Endothelial cell (in vitro differentiated cells): Measurements from ENCODE around the gene PAX3. TPM values are rescaled to one million over a fixed set of nuclear protein-coding genes. Genes with fewer than 3 reads are reported as not detected.

Experiments
- DNase-seq: peaks from one replicate; pipeline ENCODE4 v3.0.0; 2021; ENCODE audit warnings: low spot score
- H3K27ac Mint-ChIP-seq: one replicate; pipeline ENCODE4 v1.8.0; 2021; ENCODE audit warnings: mixed read lengths, inconsistent platforms; ENCODE audit not compliant: unreplicated experiment
- H3K27me3 Mint-ChIP-seq: one replicate; pipeline ENCODE4 v1.8.0; 2021; ENCODE audit warnings: mild to moderate bottlenecking, moderate library complexity, mixed read lengths, inconsistent platforms; ENCODE audit not compliant: unreplicated experiment
- H3K36me3 Mint-ChIP-seq: one replicate; pipeline ENCODE4 v1.8.0; 2021; ENCODE audit warnings: mild to moderate bottlenecking, low read depth, mixed read lengths, inconsistent platforms; ENCODE audit not compliant: unreplicated experiment
- H3K4me1 Mint-ChIP-seq: one replicate; pipeline ENCODE4 v1.8.0; 2021; ENCODE audit warnings: mild to moderate bottlenecking, mixed read lengths, inconsistent platforms; ENCODE audit not compliant: unreplicated experiment
- H3K4me3 Mint-ChIP-seq: one replicate; pipeline ENCODE4 v1.8.0; 2021; ENCODE audit warnings: mild to moderate bottlenecking, mixed read lengths, inconsistent platforms; ENCODE audit not compliant: unreplicated experiment
- H3K9me3 Mint-ChIP-seq: one replicate; pipeline ENCODE4 v1.8.0; 2021; ENCODE audit warnings: mixed read lengths, inconsistent platforms; ENCODE audit not compliant: unreplicated experiment
- CTCF ChIP-seq: fragments of 200-600 bp; sonication (generic); IDR thresholded peaks from one replicate; pipeline ENCODE4 v1.5.0; 2021; ENCODE audit warnings: antibody characterized with exemption; ENCODE audit not compliant: unreplicated experiment
- total RNA-seq: library from RNA; stranded (reverse); fragmentation: NEBNext Ultra II Directional; extraction: Animal tissue kit (Norgen Biotek cat#: 25700); gene quantifications from one replicate; pipeline ENCODE4 v1.2.1, GENCODE V29; 2021; ENCODE audit not compliant: unreplicated experiment

PAX3 gene
- total RNA-seq, 1 donor from 2014 or later = 16.5 TPM

DNA sequence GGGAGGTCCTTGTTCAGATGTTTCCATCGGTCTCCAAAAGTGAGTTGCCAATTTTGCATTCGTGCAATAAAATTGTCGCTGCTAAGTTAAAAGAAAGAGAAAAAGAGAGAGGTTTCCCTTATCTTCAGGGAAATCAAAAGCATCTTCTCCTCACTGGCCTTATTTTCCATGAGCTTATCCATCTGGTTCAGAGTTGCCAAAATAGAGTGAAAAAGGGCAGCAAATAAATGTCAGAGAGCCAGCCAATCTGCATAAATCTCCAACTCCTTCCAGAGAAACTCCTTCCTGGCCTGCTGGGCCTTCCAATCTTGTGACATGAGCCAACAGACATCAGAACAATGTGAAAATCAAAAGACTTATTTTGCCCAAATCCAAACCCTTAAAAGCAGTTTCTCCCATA is 28.4 kb downstream of the PAX3 start:
- no peak for DNase-seq
- no peak overlapping the region for H3K4me3 Mint-ChIP-seq
- H3K4me1 Mint-ChIP-seq = peaks cover 15% of the 10 kb centered on the region
- H3K9me3 Mint-ChIP-seq = no peaks in the 10 kb centered on the region
- no peak for TF ChIP-seq CTCF
- H3K36me3 Mint-ChIP-seq = peaks cover 4% of the 10 kb centered on the region
- peaks cover 1% of the 10 kb centered on the region for H3K27me3 Mint-ChIP-seq
- H3K27ac Mint-ChIP-seq = no peak overlapping the region

DNA sequence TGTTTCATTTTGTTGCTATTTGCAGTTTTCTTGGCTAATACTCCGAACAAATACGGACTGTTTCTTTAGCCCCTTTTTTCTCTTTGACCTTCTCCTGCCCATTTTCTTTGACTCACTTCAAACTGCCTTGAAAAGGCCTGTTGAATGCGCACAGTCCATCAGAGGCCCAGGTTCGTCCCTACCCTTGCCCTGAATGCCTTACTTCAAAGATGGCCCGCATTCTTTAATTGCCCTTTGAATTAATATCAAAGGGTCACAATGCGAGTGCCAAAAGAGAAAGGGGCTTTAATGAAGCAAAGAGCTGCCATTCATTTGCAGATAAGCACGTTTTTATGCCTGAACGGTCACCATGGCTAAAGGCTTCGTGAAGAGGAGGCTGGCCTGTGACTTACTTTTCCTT is 29.7 kb downstream of the PAX3 start:
- H3K27ac Mint-ChIP-seq = no peak overlapping the region
- peaks cover 1% of the 10 kb centered on the region for H3K27me3 Mint-ChIP-seq
- peaks cover 6% of the 10 kb centered on the region for H3K36me3 Mint-ChIP-seq
- peaks cover 11% of the 10 kb centered on the region for H3K4me1 Mint-ChIP-seq
- no peaks in the 10 kb centered on the region for H3K9me3 Mint-ChIP-seq
- no peak for TF ChIP-seq CTCF
- DNase-seq = no peak
- no peak overlapping the region for H3K4me3 Mint-ChIP-seq

- H3K9me3 Mint-ChIP-seq = no peaks in the 10 kb centered on the region
- H3K36me3 Mint-ChIP-seq = peaks cover 9% of the 10 kb centered on the region
- no peak overlapping the region for H3K4me3 Mint-ChIP-seq
- no peak for DNase-seq
- H3K4me1 Mint-ChIP-seq = peaks cover 11% of the 10 kb centered on the region
- H3K27me3 Mint-ChIP-seq = peaks cover 1% of the 10 kb centered on the region
- no peak overlapping the region for H3K27ac Mint-ChIP-seq
- TF ChIP-seq CTCF = no peak
These were observed 30.3 kb downstream of the PAX3 start for GRCh38 chr2:222268311-222268990.

DNA sequence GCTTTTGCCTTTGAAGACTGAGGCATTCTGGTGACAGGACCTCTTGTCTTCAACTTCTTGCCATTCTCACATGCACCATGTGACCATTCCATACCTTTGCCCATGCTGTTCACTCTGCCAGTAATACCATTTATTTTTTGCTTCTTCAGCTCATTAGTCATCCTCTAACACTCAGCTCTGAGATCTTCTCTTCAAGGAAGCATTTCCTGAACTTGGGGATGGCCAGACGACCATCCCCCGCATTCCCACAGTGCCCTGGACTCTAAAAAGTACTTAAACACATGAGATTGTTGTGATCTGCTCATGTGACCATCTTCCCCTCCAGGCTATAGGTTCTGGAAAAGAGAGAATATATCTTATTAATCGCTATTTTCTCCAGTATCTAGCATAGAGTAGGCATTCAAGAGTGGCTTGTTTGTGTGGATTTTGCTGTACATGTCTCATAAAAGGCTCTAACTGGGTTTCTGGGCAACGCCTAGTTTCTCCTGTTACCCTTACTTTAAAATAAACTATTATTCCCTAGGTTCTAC is 33.9 kb downstream of the PAX3 start:
- Mint-ChIP-seq H3K4me3 (no peak overlapping the region), H3K27me3 (peaks cover 1% of the 10 kb centered on the region), H3K9me3 (no peaks in the 10 kb centered on the region), H3K36me3 (peaks cover 5% of the 10 kb centered on the region), H3K4me1 (no peaks in the 10 kb centered on the region), H3K27ac (no peak overlapping the region)
- no peak for DNase-seq
- no peak for TF ChIP-seq CTCF

DNA sequence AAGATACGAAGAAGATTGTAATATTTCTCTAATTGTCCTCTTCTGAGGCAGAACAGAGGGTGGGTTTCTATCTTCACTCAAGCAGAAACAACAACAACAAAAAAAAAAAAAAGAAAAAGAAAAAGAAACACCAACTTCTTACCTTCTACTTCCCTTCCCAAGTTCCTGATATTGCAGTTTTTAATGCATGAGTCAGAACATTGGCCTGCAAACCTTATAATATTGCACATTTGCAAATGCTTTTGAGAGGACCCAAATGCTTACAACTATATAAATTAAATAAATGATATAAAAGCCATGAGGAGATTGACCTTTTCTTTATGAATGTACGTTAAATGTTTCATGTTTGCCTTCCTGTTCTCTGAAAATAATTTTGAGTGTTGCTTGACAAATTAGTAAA is 37.3 kb downstream of the PAX3 start:
- H3K36me3 Mint-ChIP-seq = peaks cover 5% of the 10 kb centered on the region
- H3K4me1 Mint-ChIP-seq = peaks cover 5% of the 10 kb centered on the region
- DNase-seq = no peak
- no peak overlapping the region for H3K4me3 Mint-ChIP-seq
- no peak for TF ChIP-seq CTCF
- no peak overlapping the region for H3K27ac Mint-ChIP-seq
- H3K9me3 Mint-ChIP-seq = no peaks in the 10 kb centered on the region
- no peaks in the 10 kb centered on the region for H3K27me3 Mint-ChIP-seq
